Trophoblast cell (in vitro differentiated cells and primary cell): ENCODE measurements around the gene IL1RAPL1.

Experiments used
- DNase-seq, 2 donors: peaks; one replicate each; pipeline ENCODE4 v3.0.0-alpha.2; 2016
- H2AFZ ChIP-seq: 2 replicates; pipeline ENCODE4 v1.6.1; 2013; ENCODE audit warnings: low read length, moderate library complexity, mild to moderate bottlenecking; ENCODE audit not compliant: insufficient read depth, poor library complexity
- H2AK5ac ChIP-seq: 2 replicates; pipeline ENCODE4 v1.6.1; 2013; ENCODE audit warnings: mild to moderate bottlenecking, low read length
- H2BK120ac ChIP-seq: 2 replicates; pipeline ENCODE4 v1.6.1; 2013; ENCODE audit warnings: low read length, mild to moderate bottlenecking, moderate library complexity; ENCODE audit not compliant: insufficient read depth, poor library complexity
- H2BK12ac ChIP-seq: 2 replicates; pipeline ENCODE4 v1.6.1; 2013; ENCODE audit warnings: mild to moderate bottlenecking, low read length, moderate library complexity
- H2BK5ac ChIP-seq: 2 replicates; pipeline ENCODE4 v1.6.1; 2013; ENCODE audit warnings: low read length, low read depth, moderate library complexity, mild to moderate bottlenecking; ENCODE audit not compliant: poor library complexity
- H3K14ac ChIP-seq: 2 replicates; pipeline ENCODE4 v1.6.1; 2013; ENCODE audit warnings: mild to moderate bottlenecking, low read length
- H3K18ac ChIP-seq: 2 replicates; pipeline ENCODE4 v1.6.1; 2013; ENCODE audit warnings: mild to moderate bottlenecking, low read length
- H3K23ac ChIP-seq: 2 replicates; pipeline ENCODE4 v1.6.1; 2013; ENCODE audit warnings: low read length
- H3K27ac ChIP-seq: 2 replicates; pipeline ENCODE4 v1.5.1; 2013; ENCODE audit warnings: low read depth, mild to moderate bottlenecking, inconsistent platforms, low read length, moderate library complexity
- H3K27me3 ChIP-seq: 2 replicates; pipeline ENCODE4 v1.6.1; 2013; ENCODE audit warnings: inconsistent platforms, mild to moderate bottlenecking, low read length, moderate library complexity; ENCODE audit not compliant: insufficient read depth
- H3K36me3 ChIP-seq, 2 experiments: 1 replicate in 1 of 2; 2 replicates in 1 of 2; pipeline ENCODE4 v1.6.1; 2013; ENCODE audit warnings: low read length in 2 of 2, mild to moderate bottlenecking in 2 of 2, moderate library complexity in 1 of 2; ENCODE audit not compliant: insufficient read depth in 2 of 2, control insufficient read depth in 1 of 2
- H3K4ac ChIP-seq: 2 replicates; pipeline ENCODE4 v1.6.1; 2013; ENCODE audit warnings: low read depth, mild to moderate bottlenecking, low read length, moderate library complexity
- H3K4me1 ChIP-seq, 2 experiments: 1 replicate in 1 of 2; 2 replicates in 1 of 2; pipeline ENCODE4 v1.6.1; 2013; ENCODE audit warnings: low read length in 2 of 2, mild to moderate bottlenecking in 2 of 2, moderate library complexity in 1 of 2; ENCODE audit not compliant: insufficient read depth in 2 of 2, control insufficient read depth in 1 of 2
- H3K4me2 ChIP-seq: 2 replicates; pipeline ENCODE4 v1.6.1; 2013; ENCODE audit warnings: inconsistent platforms, mild to moderate bottlenecking, low read length, moderate library complexity
- H3K4me3 ChIP-seq: 2 replicates; pipeline ENCODE4 v1.5.1; 2013; ENCODE audit warnings: mild to moderate bottlenecking, low read depth, low read length, inconsistent platforms
- H3K79me1 ChIP-seq: one replicate; pipeline ENCODE4 v1.6.1; 2013; ENCODE audit warnings: low read length
- H3K79me2 ChIP-seq: 2 replicates; pipeline ENCODE4 v1.6.1; 2013; ENCODE audit warnings: low read length, mild to moderate bottlenecking; ENCODE audit not compliant: control insufficient read depth, insufficient read depth, poor library complexity
- H3K9ac ChIP-seq: 2 replicates; pipeline ENCODE4 v1.6.1; 2013; ENCODE audit warnings: mild to moderate bottlenecking, low read length
- H3K9me3 ChIP-seq: 2 replicates; pipeline ENCODE4 v1.6.1; 2013; ENCODE audit warnings: low read depth, mild to moderate bottlenecking, control low read depth, inconsistent platforms, low read length; ENCODE audit not compliant: insufficient read depth
- H4K12ac ChIP-seq: 2 replicates; pipeline ENCODE4 v1.6.1; 2013; ENCODE audit warnings: low read depth, mild to moderate bottlenecking, low read length, moderate library complexity
- H4K8ac ChIP-seq: 2 replicates; pipeline ENCODE4 v1.6.1; 2013; ENCODE audit warnings: low read depth, mild to moderate bottlenecking, low read length, moderate library complexity
- H4K91ac ChIP-seq: one replicate; pipeline ENCODE4 v1.6.1; 2013; ENCODE audit warnings: low read depth, mild to moderate bottlenecking, low read length, moderate library complexity
- whole genome bisulfite sequencing: extraction: QIAGEN DNeasy Blood & Tissue Kit; methylation state at CpG from one replicate; pipeline ENCODE4 v1.1.7; 2013; ENCODE audit warnings: missing lambda C conversion rate; ENCODE audit not compliant: insufficient read length, insufficient coverage; ENCODE audit errors: extremely low coverage; 5-methylcytosine and 5-hydroxymethylcytosine counted together

Gene IL1RAPL1

DNA sequence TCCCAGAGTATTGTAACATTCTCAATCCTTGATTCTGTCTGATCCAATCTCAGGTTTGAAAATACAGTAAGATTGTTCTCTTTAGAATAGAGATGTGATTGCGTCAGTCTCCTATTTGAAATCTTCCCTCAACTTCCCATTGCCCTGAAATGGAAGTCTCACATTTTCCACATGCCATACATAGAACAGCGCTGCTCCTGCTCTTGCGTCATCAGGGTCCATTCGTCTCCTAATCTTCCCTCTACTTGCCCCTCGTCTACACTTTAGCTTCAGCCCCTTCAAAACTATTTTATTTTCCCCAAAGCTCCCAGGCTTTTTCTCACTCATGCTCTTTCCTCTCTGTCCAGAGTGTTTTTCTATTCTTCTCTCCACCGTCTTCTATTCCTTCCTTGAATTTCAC is 1326.4 kb downstream of the IL1RAPL1 start:
- Histone ChIP-seq H4K8ac (peak overlapping the region; percentile 60), H3K14ac (no peak overlapping the region), H2BK5ac (no peak overlapping the region), H3K9ac (no peak overlapping the region), H3K79me1 (no peaks in the 10 kb centered on the region), H2BK12ac (no peak overlapping the region), H3K27ac (no peak overlapping the region), H3K4me2 (no peak overlapping the region), H3K4me3 (no peak overlapping the region), H2AK5ac (no peak overlapping the region), H3K79me2 (no peaks in the 10 kb centered on the region), H3K27me3 (no peaks in the 10 kb centered on the region), H3K36me3 (no peaks in the 10 kb centered on the region), H4K91ac (no peak overlapping the region), H4K12ac (no peak overlapping the region), H3K4me1 (no peaks in the 10 kb centered on the region), H3K23ac (no peak overlapping the region), H2AFZ (no peak overlapping the region), H3K18ac (no peak overlapping the region), H3K4ac (no peak overlapping the region), H2BK120ac (no peak overlapping the region), H3K9me3 (no peaks in the 10 kb centered on the region)
- no peak for DNase-seq
- no CpG with 5 or more reads among the region's 6 CpGs for WGBS

DNA sequence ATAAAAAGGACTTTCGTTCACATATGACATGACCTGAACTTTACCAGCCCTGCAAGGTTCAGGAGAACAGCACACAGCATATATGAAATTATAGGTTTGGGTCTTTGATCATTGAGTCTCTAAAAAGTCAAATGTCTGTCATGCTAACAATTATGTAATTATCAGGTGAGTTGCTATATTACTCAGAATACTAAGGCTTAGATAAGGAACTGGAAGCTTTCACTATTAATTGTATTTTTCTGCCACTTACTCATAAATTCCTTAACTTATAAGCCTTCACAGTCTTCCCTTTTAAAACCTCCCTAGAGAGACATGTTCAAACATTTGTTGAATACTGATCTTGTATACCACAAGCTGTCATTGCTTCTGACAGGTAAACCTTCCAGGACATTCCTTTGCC is 1335.4 kb downstream of the IL1RAPL1 start:
- Histone ChIP-seq H3K4me3 (no peak overlapping the region), H2BK120ac (no peak overlapping the region), H2AFZ (no peak overlapping the region), H3K79me1 (no peaks in the 10 kb centered on the region), H4K8ac (no peak overlapping the region), H2BK12ac (no peak overlapping the region), H3K4ac (no peak overlapping the region), H2BK5ac (no peak overlapping the region), H3K4me1 (no peaks in the 10 kb centered on the region), H3K27me3 (no peaks in the 10 kb centered on the region), H3K36me3 (no peaks in the 10 kb centered on the region), H3K18ac (no peak overlapping the region), H3K14ac (no peak overlapping the region), H3K27ac (no peak overlapping the region), H3K79me2 (no peaks in the 10 kb centered on the region), H4K12ac (no peak overlapping the region), H3K23ac (no peak overlapping the region), H3K9me3 (no peaks in the 10 kb centered on the region), H3K4me2 (no peak overlapping the region), H3K9ac (no peak overlapping the region), H2AK5ac (no peak overlapping the region), H4K91ac (no peak overlapping the region)
- no CpG with 5 or more reads among the region's 1 CpG for WGBS
- DNase-seq, result no peak

DNA sequence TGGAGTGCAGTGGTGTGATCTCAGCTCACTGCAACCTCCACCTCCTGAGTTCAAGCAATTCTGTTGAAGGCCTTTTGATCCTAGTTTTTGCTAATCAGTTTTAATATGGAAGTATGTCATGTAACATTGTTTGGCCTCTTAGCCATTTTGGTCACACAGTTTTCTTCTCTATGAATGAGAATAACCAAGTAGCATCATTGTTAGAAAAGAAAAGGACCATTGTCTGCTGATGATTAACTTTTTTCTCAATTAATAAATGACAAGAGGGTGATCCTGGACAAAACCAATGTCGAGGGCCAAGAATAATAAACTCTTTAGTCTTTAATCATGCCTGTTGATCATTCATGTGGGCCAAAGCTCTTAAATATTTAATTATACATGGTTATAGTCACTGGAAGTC is 1338.8 kb downstream of the IL1RAPL1 start:
- Histone ChIP-seq H3K18ac (no peak overlapping the region), H2AK5ac (no peak overlapping the region), H2BK12ac (no peak overlapping the region), H3K4ac (no peak overlapping the region), H3K9me3 (no peaks in the 10 kb centered on the region), H4K91ac (no peak overlapping the region), H3K4me2 (no peak overlapping the region), H2BK5ac (no peak overlapping the region), H3K23ac (no peak overlapping the region), H4K8ac (no peak overlapping the region), H2BK120ac (no peak overlapping the region), H3K4me3 (no peak overlapping the region), H3K14ac (no peak overlapping the region), H4K12ac (no peak overlapping the region), H3K9ac (no peak overlapping the region), H3K4me1 (no peaks in the 10 kb centered on the region), H3K27me3 (no peaks in the 10 kb centered on the region), H2AFZ (no peak overlapping the region), H3K79me2 (no peaks in the 10 kb centered on the region), H3K79me1 (no peaks in the 10 kb centered on the region), H3K36me3 (no peaks in the 10 kb centered on the region), H3K27ac (no peak overlapping the region)
- no peak for DNase-seq
- WGBS, result no CpG with 5 or more reads among the region's 1 CpG

DNA sequence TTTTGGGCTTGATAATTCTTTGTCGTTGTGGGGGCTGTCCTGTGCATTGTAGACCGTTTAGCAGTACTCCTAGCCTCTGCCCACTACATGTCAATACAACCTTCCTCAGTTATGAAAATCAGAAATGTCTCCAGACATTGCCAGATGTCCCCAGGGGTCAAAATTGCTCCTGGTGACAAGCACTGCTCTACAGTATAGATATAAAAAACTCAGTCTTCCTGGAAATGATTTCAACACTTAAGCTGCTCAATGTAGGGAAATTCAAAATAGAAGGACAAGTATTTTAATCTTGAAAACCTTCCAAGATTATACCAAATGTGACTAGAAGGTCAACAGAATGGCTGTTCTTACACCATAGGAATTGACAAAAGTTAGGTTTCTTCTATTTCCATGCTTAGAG is 1339.4 kb downstream of the IL1RAPL1 start:
- H4K91ac ChIP-seq, result no peak overlapping the region
- no peaks in the 10 kb centered on the region for H3K36me3 ChIP-seq
- H3K79me1 ChIP-seq, result no peaks in the 10 kb centered on the region
- no peaks in the 10 kb centered on the region for H3K9me3 ChIP-seq
- H3K27me3 ChIP-seq, result no peaks in the 10 kb centered on the region
- H3K9ac ChIP-seq, result no peak overlapping the region
- no peak overlapping the region for H2AFZ ChIP-seq
- H3K18ac ChIP-seq, result no peak overlapping the region
- H3K4me1 ChIP-seq, result no peaks in the 10 kb centered on the region
- H2BK5ac ChIP-seq, result no peak overlapping the region
- no peak overlapping the region for H2AK5ac ChIP-seq
- no peaks in the 10 kb centered on the region for H3K79me2 ChIP-seq
- H2BK12ac ChIP-seq, result no peak overlapping the region
- H2BK120ac ChIP-seq, result no peak overlapping the region
- no peak for DNase-seq
- H3K27ac ChIP-seq, result no peak overlapping the region
- H3K23ac ChIP-seq, result no peak overlapping the region
- no peak overlapping the region for H3K4ac ChIP-seq
- H4K12ac ChIP-seq, result no peak overlapping the region
- H3K14ac ChIP-seq, result no peak overlapping the region
- no peak overlapping the region for H3K4me3 ChIP-seq
- no peak overlapping the region for H4K8ac ChIP-seq
- no CpG with 5 or more reads among the region's 2 CpGs for WGBS
- H3K4me2 ChIP-seq, result no peak overlapping the region
